GM23248 (cell line): ENCODE data around the gene AREG. TPM values are rescaled to one million over a fixed set of nuclear protein-coding genes. Genes with fewer than 3 reads are reported as not detected.

ENCODE experiments used
- DNase-seq: peaks from one replicate; pipeline ENCODE4 v3.0.0-alpha.2; 2015
- H2AFZ ChIP-seq: fragments of 200-600 bp; sonication (generic); 2 replicates; pipeline ENCODE4 v1.6.1; 2016; ENCODE audit warnings: antibody characterized with exemption
- H3F3A ChIP-seq: fragments of 200-600 bp; sonication (generic); 2 replicates; pipeline ENCODE4 v1.6.1; 2016; ENCODE audit warnings: mild to moderate bottlenecking, antibody characterized with exemption, mixed run types; ENCODE audit not compliant: insufficient read depth
- H3K27ac ChIP-seq: fragments of 200-600 bp; sonication (generic); 2 replicates; pipeline ENCODE4 v1.5.1; 2016; ENCODE audit warnings: mild to moderate bottlenecking
- H3K27me3 ChIP-seq: fragments of 200-600 bp; sonication (generic); replicated peaks from 2 replicates; pipeline ENCODE4 v1.6.1; 2016; ENCODE audit warnings: mild to moderate bottlenecking; ENCODE audit not compliant: insufficient read depth
- H3K36me3 ChIP-seq: fragments of 200-600 bp; sonication (generic); 2 replicates; pipeline ENCODE4 v1.6.1; 2016; ENCODE audit warnings: low read depth, mild to moderate bottlenecking
- H3K4me1 ChIP-seq: fragments of 200-600 bp; sonication (generic); 2 replicates; pipeline ENCODE4 v1.6.1; 2016; ENCODE audit warnings: mild to moderate bottlenecking; ENCODE audit not compliant: insufficient read depth
- H3K4me2 ChIP-seq: fragments of 200-600 bp; sonication (generic); one replicate; pipeline ENCODE4 v1.6.1; 2016; ENCODE audit warnings: mild to moderate bottlenecking; ENCODE audit not compliant: unreplicated experiment
- H3K4me3 ChIP-seq: fragments of 200-600 bp; sonication (generic); 2 replicates; pipeline ENCODE4 v1.5.1; 2016; ENCODE audit warnings: mild to moderate bottlenecking
- H3K79me2 ChIP-seq: fragments of 200-600 bp; sonication (generic); 2 replicates; pipeline ENCODE4 v1.6.1; 2016; ENCODE audit warnings: mild to moderate bottlenecking; ENCODE audit not compliant: insufficient read depth
- H3K9ac ChIP-seq: fragments of 200-600 bp; sonication (generic); 2 replicates; pipeline ENCODE4 v1.6.1; 2016; ENCODE audit warnings: mild to moderate bottlenecking
- H3K9me2 ChIP-seq: fragments of 200-600 bp; sonication (generic); 2 replicates; pipeline ENCODE4 v1.6.1; 2016; ENCODE audit warnings: mixed run types, mild to moderate bottlenecking, moderate library complexity; ENCODE audit not compliant: insufficient read depth
- H3K9me3 ChIP-seq: fragments of 200-600 bp; sonication (generic); one replicate; pipeline ENCODE4 v1.6.1; 2017; ENCODE audit warnings: low read depth
- H4K20me1 ChIP-seq: fragments of 200-600 bp; sonication (generic); 2 replicates; pipeline ENCODE4 v1.6.0; 2016; ENCODE audit not compliant: insufficient read depth
- EZH2 ChIP-seq: fragments of 200-600 bp; sonication (generic); IDR thresholded peaks from 2 replicates; pipeline ENCODE4 v1.6.1; 2018; ENCODE audit warnings: antibody characterized with exemption, mild to moderate bottlenecking; ENCODE audit not compliant: insufficient read depth, poor library complexity, severe bottlenecking
- EZH2phosphoT487 ChIP-seq: fragments of 200-600 bp; sonication (generic); IDR thresholded peaks from 2 replicates; pipeline ENCODE4 v1.6.1; 2018; ENCODE audit warnings: antibody characterized with exemption, moderate library complexity, mild to moderate bottlenecking, low read depth; ENCODE audit not compliant: insufficient read depth
- WGBS, 2 experiments: methylation state at CpG; one replicate each; pipeline ENCODE4 v1.1.6; 2015 to 2017; ENCODE audit warnings: low lambda C conversion rate in 2 of 2, low coverage in 1 of 2; ENCODE audit errors: missing lambda C conversion rate in 2 of 2; 5-methylcytosine and 5-hydroxymethylcytosine counted together
- in situ Hi-C: fragments of 300-500 bp; cut with MboI; formaldehyde crosslinking; loops from 2 replicates; pipeline ENCODE4 v1.15.0; 2020
- polyA plus RNA-seq: library from polyadenylated mRNA; unstranded; fragments of >200 nt; fragmentation: Nextera tagmentation; extraction: Ambion mirVana; gene quantifications from 2 replicates; pipeline ENCODE4 v1.2.1, GENCODE V29; 2016
- total RNA-seq: library from RNA; depleted of rRNA; stranded (reverse); fragments of >200 nt; shearing (Covaris generic); gene quantifications from 2 replicates; pipeline ENCODE4 v1.2.3, GENCODE V29; 2014

The AREG gene
- total and polyA plus RNA-seq, 2 experiments from 2014 or later = 0.76 to 0.97 TPM

GRCh38 chr4:74456849-74457395, 12.0 kb downstream of the AREG start:
- Histone ChIP-seq H3K4me1 (no peaks in the 10 kb centered on the region), H4K20me1 (no peaks in the 10 kb centered on the region), H3K36me3 (no peaks in the 10 kb centered on the region), H3K27ac (no peak overlapping the region), H3K4me2 (no peak overlapping the region), H3K27me3 (no peaks in the 10 kb centered on the region), H3K4me3 (no peak overlapping the region), H3K9me3 (no peaks in the 10 kb centered on the region), H3F3A (no peaks in the 10 kb centered on the region), H2AFZ (no peak overlapping the region), H3K79me2 (no peaks in the 10 kb centered on the region), H3K9me2 (no peaks in the 10 kb centered on the region), H3K9ac (no peak overlapping the region)
- DNase-seq = no peak
- 52 to 55% methylated on average over 5 of the region's 5 CpGs for WGBS, 2 experiments
- no peak for TF ChIP-seq EZH2
- TF ChIP-seq EZH2phosphoT487 = no peak
- in situ Hi-C loops = no loop called here

DNA sequence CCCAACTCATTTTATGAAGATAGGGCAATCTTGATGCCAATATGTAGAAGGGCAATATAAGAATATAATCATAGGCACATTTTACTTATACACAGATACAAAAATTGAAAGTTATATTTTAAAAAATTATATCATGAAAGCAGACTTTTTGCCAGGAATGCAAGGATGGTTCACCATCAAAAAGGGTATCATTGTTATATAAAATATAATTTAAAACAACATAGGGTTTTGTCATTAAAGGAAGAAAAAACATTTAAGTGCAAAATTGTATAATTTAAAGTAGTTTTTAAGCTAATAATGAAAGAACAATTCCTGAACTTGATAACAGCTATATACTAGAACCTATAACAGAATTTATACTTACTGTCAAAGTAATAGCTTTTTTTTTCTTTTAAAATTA, 15.9 kb downstream of the AREG start:
- H2AFZ ChIP-seq = no peak overlapping the region
- TF ChIP-seq EZH2 = no peak
- TF ChIP-seq EZH2phosphoT487 = no peak
- no peak overlapping the region for H3K27ac ChIP-seq
- H3K9me3 ChIP-seq = no peaks in the 10 kb centered on the region
- H3K4me3 ChIP-seq = no peak overlapping the region
- H4K20me1 ChIP-seq = no peaks in the 10 kb centered on the region
- no peaks in the 10 kb centered on the region for H3K36me3 ChIP-seq
- H3K4me2 ChIP-seq = no peak overlapping the region
- no peaks in the 10 kb centered on the region for H3F3A ChIP-seq
- no peaks in the 10 kb centered on the region for H3K9me2 ChIP-seq
- no peaks in the 10 kb centered on the region for H3K27me3 ChIP-seq
- in situ Hi-C loops = no loop called here
- no peaks in the 10 kb centered on the region for H3K4me1 ChIP-seq
- DNase-seq = no peak
- no peak overlapping the region for H3K9ac ChIP-seq
- H3K79me2 ChIP-seq = no peaks in the 10 kb centered on the region

DNA sequence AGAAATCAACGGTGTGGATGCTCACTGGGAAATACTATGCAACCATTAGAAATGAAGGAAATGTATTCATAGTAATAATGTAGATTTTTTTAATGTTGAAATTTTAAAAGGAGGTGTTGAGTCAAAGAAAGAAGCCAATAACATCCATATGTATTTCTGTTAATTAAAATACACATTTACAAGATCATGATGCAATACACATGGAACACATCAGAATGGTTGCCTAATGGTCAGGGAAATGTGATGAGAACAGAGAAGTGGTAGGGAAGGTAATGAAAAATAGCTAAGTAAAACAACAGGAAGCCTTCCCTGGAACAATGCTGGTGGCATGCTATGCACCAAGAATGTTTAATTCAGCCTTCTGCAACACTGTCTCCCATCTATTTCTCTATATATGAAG, 18.2 kb downstream of the AREG start:
- H3F3A ChIP-seq = no peaks in the 10 kb centered on the region
- in situ Hi-C loops = no loop called here
- TF ChIP-seq EZH2 (no peak), EZH2phosphoT487 (no peak)

GRCh38 chr4:74464291-74464690, 19.4 kb downstream of the AREG start:
- H3K9me3 ChIP-seq = no peaks in the 10 kb centered on the region
- H3K36me3 ChIP-seq = no peaks in the 10 kb centered on the region
- H3F3A ChIP-seq = no peaks in the 10 kb centered on the region
- no peak for TF ChIP-seq EZH2phosphoT487
- TF ChIP-seq EZH2 = no peak
- no peaks in the 10 kb centered on the region for H4K20me1 ChIP-seq
- H3K4me1 ChIP-seq = no peaks in the 10 kb centered on the region
- no peak overlapping the region for H3K9ac ChIP-seq
- no peak for DNase-seq
- no peak overlapping the region for H2AFZ ChIP-seq
- H3K9me2 ChIP-seq = no peaks in the 10 kb centered on the region
- H3K4me3 ChIP-seq = no peak overlapping the region
- no peak overlapping the region for H3K4me2 ChIP-seq
- H3K27me3 ChIP-seq = no peaks in the 10 kb centered on the region
- H3K79me2 ChIP-seq = no peaks in the 10 kb centered on the region
- H3K27ac ChIP-seq = no peak overlapping the region
- in situ Hi-C loops = no loop called here

More for the DNA sequence above, 18.2 kb downstream of the AREG start:
- 63 to 71% methylated on average over 1 of the region's 1 CpG for WGBS, 2 experiments
- Histone ChIP-seq H3K79me2 (no peaks in the 10 kb centered on the region), H3K9me3 (no peaks in the 10 kb centered on the region), H2AFZ (no peak overlapping the region), H3K36me3 (no peaks in the 10 kb centered on the region), H3K4me2 (no peak overlapping the region), H3K4me3 (no peak overlapping the region), H3K9me2 (no peaks in the 10 kb centered on the region), H3K27ac (no peak overlapping the region), H3K9ac (no peak overlapping the region), H3K4me1 (no peaks in the 10 kb centered on the region), H3K27me3 (no peaks in the 10 kb centered on the region), H4K20me1 (no peaks in the 10 kb centered on the region)
- no peak for DNase-seq

GRCh38 chr4:74466242-74466641, 21.3 kb downstream of the AREG start:
- no peaks in the 10 kb centered on the region for H3K4me1 ChIP-seq
- no peaks in the 10 kb centered on the region for H4K20me1 ChIP-seq
- no peak overlapping the region for H3K27ac ChIP-seq
- no peaks in the 10 kb centered on the region for H3K27me3 ChIP-seq
- H3K4me2 ChIP-seq = no peak overlapping the region
- H3K9me3 ChIP-seq = no peaks in the 10 kb centered on the region
- H2AFZ ChIP-seq = no peak overlapping the region
- H3K9me2 ChIP-seq = no peaks in the 10 kb centered on the region
- H3K4me3 ChIP-seq = no peak overlapping the region
- in situ Hi-C loops = no loop called here
- no peaks in the 10 kb centered on the region for H3F3A ChIP-seq
- no peak for DNase-seq
- H3K36me3 ChIP-seq = no peaks in the 10 kb centered on the region
- no peak overlapping the region for H3K9ac ChIP-seq
- no peaks in the 10 kb centered on the region for H3K79me2 ChIP-seq
- WGBS, 2 experiments = 12 to 19% methylated on average over 1 of the region's 1 CpG
- TF ChIP-seq EZH2 (no peak), EZH2phosphoT487 (no peak)
